HG02610 (cell line): ENCODE measurements around the gene CMTM6.
"Not testable (repeated sequence)": the region's sequence is repeated elsewhere in the genome, so short reads cannot be mapped to it uniquely, and the experiment has no call there.

Experiments
- ATAC-seq: cut with Tn5 transposase; IDR thresholded peaks from one replicate; pipeline ENCODE4 v1.9.1; 2021; ENCODE audit warnings: mild to moderate bottlenecking, moderate library complexity; ENCODE audit not compliant: unreplicated experiment

Gene CMTM6

GRCh38 chr3:32500231-32500630, 2.4 kb downstream of the CMTM6 start:
- ATAC-seq, result no peak

- ATAC-seq, result no peak
Measured at GRCh38 chr3:32499585-32499984, 3.1 kb downstream of the CMTM6 start.

GRCh38 chr3:32498992-32499391, 3.7 kb downstream of the CMTM6 start:
- no peak for ATAC-seq

GRCh38 chr3:32498252-32498651, 4.4 kb downstream of the CMTM6 start:
- no peak for ATAC-seq

GRCh38 chr3:32495609-32496008, 7.0 kb downstream of the CMTM6 start:
- ATAC-seq, result no peak

- no peak for ATAC-seq
Measured at GRCh38 chr3:32495085-32495484, 7.6 kb downstream of the CMTM6 start.

- peak; percentile 84 for ATAC-seq
Measured at GRCh38 chr3:32493437-32494414, 8.9 kb downstream of the CMTM6 start.

- no peak for ATAC-seq
Measured at GRCh38 chr3:32492684-32493436, 9.8 kb downstream of the CMTM6 start.

GRCh38 chr3:32488474-32489008, 14.1 kb downstream of the CMTM6 start:
- no peak for ATAC-seq

- no peak for ATAC-seq
Measured at GRCh38 chr3:32487781-32488473, 14.7 kb downstream of the CMTM6 start.

GRCh38 chr3:32484436-32484835, 18.2 kb downstream of the CMTM6 start:
- no peak for ATAC-seq

GRCh38 chr3:32483772-32484171, 18.9 kb downstream of the CMTM6 start:
- no peak for ATAC-seq

- ATAC-seq, result no peak
Measured at GRCh38 chr3:32482693-32483092, 20.0 kb downstream of the CMTM6 start.

GRCh38 chr3:32481791-32482631, 20.6 kb downstream of the CMTM6 start:
- ATAC-seq, result no peak

GRCh38 chr3:32480604-32481003, 22.0 kb downstream of the CMTM6 start:
- ATAC-seq, result no peak

- ATAC-seq, result no peak
Measured at GRCh38 chr3:32474201-32474600, 28.5 kb downstream of the CMTM6 start.

- ATAC-seq, result not testable (repeated sequence)
Measured at GRCh38 chr3:32472151-32472550, 30.5 kb downstream of the CMTM6 start.

- ATAC-seq, result no peak
Measured at GRCh38 chr3:32471246-32471645, 31.4 kb downstream of the CMTM6 start.

- ATAC-seq, result no peak
Measured at GRCh38 chr3:32470362-32470761, 32.3 kb downstream of the CMTM6 start.
